Neural progenitor cell (in vitro differentiated cells): Measurements from ENCODE around the gene PRR12. TPM values are rescaled to one million over a fixed set of nuclear protein-coding genes. Genes with fewer than 3 reads are reported as not detected.

Experiments
- DNase-seq: peaks from one replicate; pipeline ENCODE4 v3.0.0-alpha.2; 2016; ENCODE audit warnings: low spot score
- H2AFZ ChIP-seq: fragments of 200-600 bp; sonication (generic); replicated peaks from 2 replicates; pipeline ENCODE4 v1.6.1; 2016; ENCODE audit warnings: antibody characterized with exemption
- H3F3A ChIP-seq: fragments of 200-600 bp; sonication (generic); 2 replicates; pipeline ENCODE4 v1.6.1; 2016; ENCODE audit warnings: antibody characterized with exemption, low read depth
- H3K27ac ChIP-seq: fragments of 200-600 bp; sonication (generic); 2 replicates; pipeline ENCODE4 v1.5.1; 2016; ENCODE audit warnings: mild to moderate bottlenecking
- H3K27me3 ChIP-seq: fragments of 200-600 bp; sonication (generic); 2 replicates; pipeline ENCODE4 v1.6.1; 2016; ENCODE audit warnings: mild to moderate bottlenecking, moderate library complexity
- H3K36me3 ChIP-seq: fragments of 200-600 bp; sonication (generic); 2 replicates; pipeline ENCODE4 v1.5.1; 2016
- H3K4me1 ChIP-seq: fragments of 200-600 bp; sonication (generic); 2 replicates; pipeline ENCODE4 v1.6.1; 2016; ENCODE audit warnings: mixed run types
- H3K4me2 ChIP-seq: fragments of 200-600 bp; sonication (generic); 2 replicates; pipeline ENCODE4 v1.6.1; 2016
- H3K4me3 ChIP-seq: fragments of 200-600 bp; sonication (generic); 2 replicates; pipeline ENCODE4 v1.5.1; 2016
- H3K79me2 ChIP-seq: fragments of 200-600 bp; sonication (generic); 2 replicates; pipeline ENCODE4 v1.6.1; 2016; ENCODE audit warnings: low read depth
- H3K9ac ChIP-seq: fragments of 200-600 bp; sonication (generic); 2 replicates; pipeline ENCODE4 v1.6.1; 2016
- H3K9me3 ChIP-seq: fragments of 200-600 bp; sonication (generic); 2 replicates; pipeline ENCODE4 v1.5.1; 2016; ENCODE audit warnings: low read depth
- H4K20me1 ChIP-seq: fragments of 200-600 bp; sonication (generic); 2 replicates; pipeline ENCODE4 v1.6.1; 2016; ENCODE audit warnings: low read depth
- H3K27ac Mint-ChIP-seq: 3 replicates; pipeline ENCODE4 v1.8.0; 2021; ENCODE audit warnings: mixed read lengths
- H3K27me3 Mint-ChIP-seq: 2 replicates; pipeline ENCODE4 v1.8.0; 2022; ENCODE audit warnings: low read depth, mild to moderate bottlenecking, inconsistent platforms, moderate library complexity, mixed read lengths; ENCODE audit not compliant: insufficient read depth
- H3K36me3 Mint-ChIP-seq: 3 replicates; pipeline ENCODE4 v1.8.0; 2021; ENCODE audit warnings: mixed read lengths
- H3K4me1 Mint-ChIP-seq: 3 replicates; pipeline ENCODE4 v1.8.0; 2021; ENCODE audit warnings: mixed read lengths
- H3K4me3 Mint-ChIP-seq: 3 replicates; pipeline ENCODE4 v1.8.0; 2021; ENCODE audit warnings: mild to moderate bottlenecking, moderate library complexity, mixed read lengths
- H3K9me3 Mint-ChIP-seq: 3 replicates; pipeline ENCODE4 v1.8.0; 2020; ENCODE audit warnings: mixed read lengths
- CTCF ChIP-seq: fragments of 200-600 bp; sonication (generic); IDR thresholded peaks from 2 replicates; pipeline ENCODE4 v1.5.1; 2017; ENCODE audit warnings: antibody characterized with exemption, mild to moderate bottlenecking
- EZH2 ChIP-seq: fragments of 200-600 bp; sonication (generic); IDR thresholded peaks from 2 replicates; pipeline ENCODE4 v1.6.1; 2017; ENCODE audit warnings: antibody characterized with exemption, mild to moderate bottlenecking, moderate library complexity
- EZH2phosphoT487 ChIP-seq: fragments of 200-600 bp; sonication (generic); IDR thresholded peaks from 2 replicates; pipeline ENCODE4 v1.6.1; 2017; ENCODE audit warnings: antibody characterized with exemption
- total RNA-seq: library from RNA; depleted of rRNA; stranded (reverse); fragments of >200 nt; gene quantifications from 2 replicates; pipeline ENCODE4 v1.2.3, GENCODE V29; 2015; ENCODE audit warnings: low replicate concordance

Gene PRR12
- total RNA-seq, 1 donor from 2014 or later: 3.2 TPM

GRCh38 chr19:49583239-49583638 is 7.7 kb upstream of the PRR12 start:
- H3K4me3 ChIP-seq: no peak overlapping the region
- peaks cover 21% of the 10 kb centered on the region for H3K79me2 ChIP-seq
- no peaks in the 10 kb centered on the region for H3K36me3 Mint-ChIP-seq
- H3K9ac ChIP-seq: no peak overlapping the region
- H3K4me2 ChIP-seq: no peak overlapping the region
- H3K9me3 Mint-ChIP-seq: no peaks in the 10 kb centered on the region
- H3K27me3 Mint-ChIP-seq: peaks cover 7% of the 10 kb centered on the region
- no peaks in the 10 kb centered on the region for H3K9me3 ChIP-seq
- H3K36me3 ChIP-seq: no peaks in the 10 kb centered on the region
- H3K27ac Mint-ChIP-seq: no peak overlapping the region
- DNase-seq: no peak
- no peak overlapping the region for H3K27ac ChIP-seq
- H3K4me1 ChIP-seq: peaks cover 18% of the 10 kb centered on the region
- H3K27me3 ChIP-seq: no peaks in the 10 kb centered on the region
- no peak overlapping the region for H3K4me3 Mint-ChIP-seq
- TF ChIP-seq EZH2phosphoT487 (no peak), EZH2 (no peak), CTCF (no peak)
- peaks cover 32% of the 10 kb centered on the region for H3K4me1 Mint-ChIP-seq
- H4K20me1 ChIP-seq: peaks cover 12% of the 10 kb centered on the region
- H2AFZ ChIP-seq: no peak overlapping the region
- H3F3A ChIP-seq: peaks cover 19% of the 10 kb centered on the region

- Histone ChIP-seq H3K36me3 (no peaks in the 10 kb centered on the region), H3K27ac (no peak overlapping the region), H2AFZ (peak overlapping the region; percentile 19), H3K27me3 (no peaks in the 10 kb centered on the region), H3K4me1 (peaks cover 10% of the 10 kb centered on the region), H3F3A (peaks cover 23% of the 10 kb centered on the region), H3K4me2 (no peak overlapping the region), H3K79me2 (peaks cover 3% of the 10 kb centered on the region), H3K9me3 (no peaks in the 10 kb centered on the region), H3K9ac (no peak overlapping the region), H4K20me1 (no peaks in the 10 kb centered on the region), H3K4me3 (no peak overlapping the region)
- Mint-ChIP-seq H3K4me1 (peaks cover 26% of the 10 kb centered on the region), H3K27me3 (peaks cover 10% of the 10 kb centered on the region), H3K27ac (peak overlapping the region; percentile 90), H3K9me3 (no peaks in the 10 kb centered on the region), H3K4me3 (peak overlapping the region; percentile 55), H3K36me3 (no peaks in the 10 kb centered on the region)
- TF ChIP-seq EZH2phosphoT487 (no peak), CTCF (no peak), EZH2 (no peak)
- peak; percentile 80 for DNase-seq
Observed at GRCh38 chr19:49585023-49585422, 6.0 kb upstream of the PRR12 start.

GRCh38 chr19:49587227-49587626 is 3.8 kb upstream of the PRR12 start:
- peaks cover 3% of the 10 kb centered on the region for H4K20me1 ChIP-seq
- no peak overlapping the region for H3K4me2 ChIP-seq
- DNase-seq: no peak
- no peak overlapping the region for H2AFZ ChIP-seq
- H3F3A ChIP-seq: peaks cover 40% of the 10 kb centered on the region
- no peak overlapping the region for H3K9ac ChIP-seq
- no peak overlapping the region for H3K4me3 ChIP-seq
- H3K9me3 Mint-ChIP-seq: no peaks in the 10 kb centered on the region
- H3K9me3 ChIP-seq: no peaks in the 10 kb centered on the region
- no peak overlapping the region for H3K27ac ChIP-seq
- peaks cover 10% of the 10 kb centered on the region for H3K4me1 ChIP-seq
- H3K36me3 Mint-ChIP-seq: no peaks in the 10 kb centered on the region
- H3K79me2 ChIP-seq: peaks cover 12% of the 10 kb centered on the region
- no peaks in the 10 kb centered on the region for H3K36me3 ChIP-seq
- no peak overlapping the region for H3K27ac Mint-ChIP-seq
- TF ChIP-seq EZH2: no peak
- no peak for TF ChIP-seq EZH2phosphoT487
- TF ChIP-seq CTCF: no peak
- peaks cover 20% of the 10 kb centered on the region for H3K4me1 Mint-ChIP-seq
- H3K4me3 Mint-ChIP-seq: no peak overlapping the region
- H3K27me3 ChIP-seq: no peaks in the 10 kb centered on the region
- H3K27me3 Mint-ChIP-seq: peaks cover 9% of the 10 kb centered on the region
